H1 (cell line): ENCODE results near the gene FBXO34. TPM values are rescaled to one million over a fixed set of nuclear protein-coding genes. Genes with fewer than 3 reads are reported as not detected.

ENCODE experiments used
- CTCF ChIA-PET: fragments of 300-600 bp; sonication (Branson Sonifier 250); formaldehyde crosslinking; loops from one replicate; lab custom pipeline; 2021; ENCODE audit not compliant: partially characterized antibody; lab: Charles Lee
- POLR2A ChIA-PET: fragments of 300-600 bp; sonication (Branson Sonifier 250); formaldehyde crosslinking; loops from one replicate; lab custom pipeline; 2021; ENCODE audit warnings: inconsistent platforms; ENCODE audit not compliant: partially characterized antibody; lab: Charles Lee
- DNase-seq, 2 experiments: peaks; one replicate each; pipeline versions ENCODE4 v3.0.0 to v3.0.0-alpha.2; 2010 to 2022; ENCODE audit warnings: low spot score in 2 of 2, low read depth in 1 of 2, mixed read lengths in 1 of 2
- FAIRE-seq: peaks from 2 replicates; lab custom pipeline; 2011; peaks lifted over from hg19 to GRCh38; lab: Jason Lieb, UNC
- H2AFZ ChIP-seq: 2 replicates; pipeline ENCODE4 v1.8.1; 2012; ENCODE audit warnings: low read length, inconsistent platforms
- H2AK5ac ChIP-seq: 2 replicates; pipeline ENCODE4 v1.6.1; 2013; ENCODE audit warnings: low read depth, low read length
- H2BK120ac ChIP-seq: replicated peaks from 2 replicates; pipeline ENCODE3; 2013; ENCODE audit warnings: low read depth, low read length, inconsistent platforms
- H2BK12ac ChIP-seq: 2 replicates; pipeline ENCODE4 v1.6.1; 2013; ENCODE audit warnings: low read depth, low read length
- H2BK15ac ChIP-seq: 2 replicates; pipeline ENCODE4 v1.6.1; 2013; ENCODE audit warnings: low read length
- H2BK20ac ChIP-seq: 2 replicates; pipeline ENCODE4 v1.6.1; 2013; ENCODE audit warnings: low read length
- H2BK5ac ChIP-seq: 2 replicates; pipeline ENCODE4 v1.6.1; 2013; ENCODE audit warnings: low read depth, low read length
- H3K14ac ChIP-seq: 2 replicates; pipeline ENCODE4 v1.6.1; 2013; ENCODE audit warnings: inconsistent platforms; ENCODE audit not compliant: insufficient read length
- H3K18ac ChIP-seq: 2 replicates; pipeline ENCODE4 v1.6.1; 2013; ENCODE audit warnings: low read length; ENCODE audit errors: extremely low read depth
- H3K23ac ChIP-seq: 2 replicates; pipeline ENCODE4 v1.6.1; 2013; ENCODE audit warnings: inconsistent platforms; ENCODE audit not compliant: insufficient read length
- H3K23me2 ChIP-seq: 2 replicates; pipeline ENCODE4 v1.6.1; 2013; ENCODE audit warnings: low read depth, low read length
- H3K27ac ChIP-seq: 2 replicates; pipeline ENCODE4 v1.6.1; 2011; ENCODE audit warnings: low read depth, low read length, inconsistent platforms
- H3K27me3 ChIP-seq, 4 experiments: replicated peaks in 1 of 4; 1 replicate in 1 of 4; 2 replicates in 3 of 4; pipeline versions ENCODE4 v1.6.1 to v1.8.1; 2011 to 2013; ENCODE audit warnings: low read length in 3 of 4, mild to moderate bottlenecking in 3 of 4, inconsistent platforms in 2 of 4, mixed read lengths in 2 of 4, moderate library complexity in 1 of 4; ENCODE audit not compliant: control insufficient read depth in 3 of 4, insufficient read depth in 3 of 4; ENCODE audit errors: extremely low read depth in 1 of 4
- H3K36me3 ChIP-seq, 4 experiments: 2 replicates each; pipeline versions ENCODE4 v1.6.1 to v1.8.1; 2011 to 2013; ENCODE audit warnings: mild to moderate bottlenecking in 4 of 4, low read length in 3 of 4, moderate library complexity in 2 of 4, control low read depth in 1 of 4, inconsistent platforms in 1 of 4; ENCODE audit not compliant: insufficient read depth in 4 of 4, control insufficient read depth in 2 of 4
- H3K4ac ChIP-seq: replicated peaks from 2 replicates; pipeline ENCODE3; 2013; ENCODE audit warnings: low read length, low read depth, mixed read lengths, inconsistent platforms; ENCODE audit not compliant: insufficient read length
- H3K4me1 ChIP-seq, 4 experiments: replicated peaks in 1 of 4; 1 replicate in 1 of 4; 2 replicates in 3 of 4; pipeline versions ENCODE4 v1.6.1 to v1.8.1; 2011 to 2013; ENCODE audit warnings: low read length in 3 of 4, inconsistent platforms in 2 of 4, mixed read lengths in 1 of 4; ENCODE audit not compliant: insufficient read depth in 4 of 4, control insufficient read depth in 3 of 4
- H3K4me2 ChIP-seq, 2 experiments: 2 replicates each; pipeline versions ENCODE4 v1.6.1 to v1.8.1; 2011 to 2013; ENCODE audit warnings: low read depth in 2 of 2, low read length in 2 of 2, control low read depth in 1 of 2, inconsistent platforms in 1 of 2, mild to moderate bottlenecking in 1 of 2; ENCODE audit not compliant: insufficient read depth in 1 of 2
- H3K4me3 ChIP-seq, 4 experiments: fragments of 200-600, 300-600 bp in 1 of 4; sonication (generic), shearing (Covaris generic), sonication (Bioruptor Twin) in 1 of 4; 2 replicates each; pipeline versions ENCODE4 v1.5.1 to v1.8.1; 2011 to 2016; ENCODE audit warnings: low read length in 4 of 4, low read depth in 3 of 4, control low read depth in 2 of 4, inconsistent platforms in 2 of 4, mild to moderate bottlenecking in 2 of 4, mixed read lengths in 1 of 4, moderate library complexity in 1 of 4; ENCODE audit not compliant: insufficient read depth in 2 of 4; ENCODE audit errors: extremely low read depth in 1 of 4
- H3K56ac ChIP-seq: replicated peaks from 2 replicates; pipeline ENCODE3; 2013; ENCODE audit warnings: low read depth, mild to moderate bottlenecking, mixed read lengths, low read length, inconsistent platforms; ENCODE audit not compliant: insufficient read length
- H3K79me1 ChIP-seq: 2 replicates; pipeline ENCODE4 v1.6.1; 2013; ENCODE audit warnings: low read depth, low read length, control low read depth
- H3K79me2 ChIP-seq, 2 experiments: 2 replicates each; pipeline versions ENCODE4 v1.6.1 to v1.8.1; 2012 to 2013; ENCODE audit warnings: low read length in 2 of 2, mild to moderate bottlenecking in 2 of 2, inconsistent platforms in 1 of 2; ENCODE audit not compliant: insufficient read depth in 2 of 2, control insufficient read depth in 1 of 2
- H3K9ac ChIP-seq, 4 experiments: replicated peaks in 1 of 4; 1 replicate in 1 of 4; 2 replicates in 3 of 4; pipeline versions ENCODE4 v1.6.1 to v1.8.1; 2011 to 2013; ENCODE audit warnings: low read depth in 3 of 4, low read length in 3 of 4, control low read depth in 2 of 4, mild to moderate bottlenecking in 2 of 4, moderate library complexity in 2 of 4, inconsistent platforms in 1 of 4; ENCODE audit errors: extremely low read depth in 1 of 4
- H3K9me3 ChIP-seq, 2 experiments: 2 replicates each; pipeline versions ENCODE4 v1.6.1 to v1.8.1; 2012 to 2013; ENCODE audit warnings: mild to moderate bottlenecking in 2 of 2, moderate library complexity in 2 of 2, control low read depth in 1 of 2, inconsistent platforms in 1 of 2, low read depth in 1 of 2, low read length in 1 of 2, mixed read lengths in 1 of 2; ENCODE audit not compliant: insufficient read depth in 2 of 2
- H4K20me1 ChIP-seq, 2 experiments: replicated peaks in 1 of 2; 2 replicates each; pipeline versions ENCODE3 to v1.8.1; 2011 to 2013; ENCODE audit warnings: inconsistent platforms in 2 of 2, low read length in 2 of 2, mild to moderate bottlenecking in 1 of 2; ENCODE audit not compliant: insufficient read depth in 2 of 2, control insufficient read depth in 1 of 2
- H4K5ac ChIP-seq: 2 replicates; pipeline ENCODE4 v1.6.1; 2013; ENCODE audit warnings: low read length, low read depth, mixed read lengths, inconsistent platforms; ENCODE audit not compliant: insufficient read length
- H4K8ac ChIP-seq: 2 replicates; pipeline ENCODE4 v1.8.0; 2013; ENCODE audit warnings: mild to moderate bottlenecking, moderate library complexity, low read length, inconsistent platforms; ENCODE audit not compliant: insufficient read depth; ENCODE audit errors: extremely low read depth
- H4K91ac ChIP-seq: replicated peaks from 2 replicates; pipeline ENCODE3; 2013; ENCODE audit warnings: low read length, mixed read lengths, inconsistent platforms; ENCODE audit not compliant: insufficient read length
- SP4 ChIP-seq: IDR thresholded peaks from 2 replicates; pipeline ENCODE4 v1.6.1; 2012; ENCODE audit warnings: low read length, inconsistent platforms
- WGBS, 2 experiments: shearing (Covaris generic) in 1 of 2; methylation state at CpG; one replicate each; pipeline versions ENCODE4 v1.1.6 to v1.1.7; 2013 to 2015; ENCODE audit warnings: low lambda C conversion rate in 2 of 2, mixed read lengths in 2 of 2, inconsistent platforms in 1 of 2, low coverage in 1 of 2, missing lambda C conversion rate in 1 of 2; ENCODE audit not compliant: insufficient replicate concordance in 2 of 2, insufficient coverage in 1 of 2, insufficient read length in 1 of 2; ENCODE audit errors: extremely low coverage in 1 of 2, missing lambda C conversion rate in 1 of 2; 5-methylcytosine and 5-hydroxymethylcytosine counted together
- polyA plus RNA-seq, 7 experiments: library from polyadenylated mRNA; depleted of rRNA in 3 of 7; stranded (reverse) in 5 of 7; unstranded in 2 of 7; fragments of >200 nt in 5 of 7; fragments of 200-250 nt in 2 of 7; gene quantifications; 1 replicate in 5 of 7; 2 replicates in 1 of 7; 4 replicates in 1 of 7; pipeline versions ENCODE4 v1.2.1 to v1.2.3, GENCODE V29; 2011 to 2013; ENCODE audit warnings: missing spikeins in 2 of 7, mixed read lengths in 2 of 7
- total RNA-seq: library from RNA; stranded (reverse); fragmentation: NEBNext Ultra II Directional; extraction: Animal tissue kit (Norgen Biotek cat#: 25700); gene quantifications from 2 replicates; pipeline ENCODE4 v1.2.1, GENCODE V29; 2021

FBXO34 gene
- total and polyA plus RNA-seq, 2 of the 8 experiments (the other 6 are each of a cell fraction or from before 2014, with no cell fraction given) = 7.0 to 14.4 TPM

DNA sequence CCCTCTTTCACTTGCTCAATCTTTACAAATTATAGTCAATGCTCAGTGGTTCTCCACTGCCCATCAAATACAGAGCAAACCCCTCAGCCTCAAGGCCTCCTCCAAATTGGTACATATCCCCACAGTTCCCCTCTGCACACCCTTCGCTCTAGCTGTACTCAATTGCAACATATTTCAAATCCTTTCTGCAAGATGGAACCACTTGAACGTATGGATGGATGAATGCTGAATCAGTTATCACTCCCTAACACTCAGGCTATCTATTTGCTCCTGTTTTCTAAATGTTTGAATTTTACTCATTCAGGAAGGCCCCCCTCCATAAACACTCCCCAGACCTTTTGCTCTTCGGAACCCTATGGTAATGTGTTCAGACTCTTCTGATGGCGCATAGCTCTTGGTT is 115.9 kb downstream of the FBXO34 start:
- CTCF ChIA-PET = no interaction called here
- H3K36me3 ChIP-seq = peaks cover 6 to 20% (median 9%) of the 10 kb centered on the region in 4 experiments; a peak in 7 of 8 replicates
- no peaks in the 10 kb centered on the region for H3K79me1 ChIP-seq
- H3K56ac ChIP-seq = no peak overlapping the region
- no peaks in the 10 kb centered on the region for H3K27me3 ChIP-seq
- no peak overlapping the region for H3K4me3 ChIP-seq
- H3K4me2 ChIP-seq = no peak overlapping the region
- no peak overlapping the region for H2BK5ac ChIP-seq
- no peaks in the 10 kb centered on the region for H3K9me3 ChIP-seq
- no peak overlapping the region for H3K14ac ChIP-seq
- H2BK20ac ChIP-seq = no peak overlapping the region
- H3K4ac ChIP-seq = no peak overlapping the region
- no peak overlapping the region for H2AFZ ChIP-seq
- no peak overlapping the region for H2BK15ac ChIP-seq
- DNase-seq = no peak
- H3K79me2 ChIP-seq = no peaks in the 10 kb centered on the region
- FAIRE-seq = no peak
- no peak overlapping the region for H3K18ac ChIP-seq
- H4K5ac ChIP-seq = no peak overlapping the region
- H2AK5ac ChIP-seq = no peak overlapping the region
- H3K23ac ChIP-seq = no peak overlapping the region
- no peak overlapping the region for H4K91ac ChIP-seq
- WGBS, 2 experiments = 92% methylated on average over 4 of the region's 4 CpGs; no CpG with 5 or more reads in 1 of the 2 experiments
- no peak overlapping the region for H2BK12ac ChIP-seq
- H4K8ac ChIP-seq = no peak overlapping the region; the same call in 1 of the 2 replicates
- no peak overlapping the region for H3K9ac ChIP-seq
- no peak for TF ChIP-seq SP4
- TF ChIP-seq, all 59 proteins: peak for 0
- Histone ChIP-seq H4K20me1 (peaks cover 0 to 2% of the 10 kb centered on the region in 2 experiments), H3K4me1 (no peaks in the 10 kb centered on the region), H3K23me2 (no peaks in the 10 kb centered on the region), H3K27ac (no peak overlapping the region), H2BK120ac (no peak overlapping the region)
- POLR2A ChIA-PET = no interaction called here
